Osteocyte (in vitro differentiated cells): ENCODE results near the gene VPS26C. TPM values are rescaled to one million over a fixed set of nuclear protein-coding genes. Genes with fewer than 3 reads are reported as not detected.
A peak's percentile ranks its signal among the peaks of the same experiment; 100 is the strongest.

Source experiments
- DNase-seq: peaks from one replicate; pipeline ENCODE4 v3.0.0; 2021; ENCODE audit warnings: mixed read lengths; ENCODE audit not compliant: unreplicated experiment; ENCODE audit errors: extremely low spot score
- H3K27ac Mint-ChIP-seq: one replicate; pipeline ENCODE4 v1.8.0; 2021; ENCODE audit warnings: mild to moderate bottlenecking, mixed read lengths; ENCODE audit not compliant: unreplicated experiment
- H3K27me3 Mint-ChIP-seq: one replicate; pipeline ENCODE4 v1.8.0; 2021; ENCODE audit warnings: mixed read lengths; ENCODE audit not compliant: unreplicated experiment
- H3K36me3 Mint-ChIP-seq: one replicate; pipeline ENCODE4 v1.8.0; 2021; ENCODE audit warnings: mixed read lengths; ENCODE audit not compliant: unreplicated experiment
- H3K4me1 Mint-ChIP-seq: one replicate; pipeline ENCODE4 v1.8.0; 2021; ENCODE audit warnings: mixed read lengths; ENCODE audit not compliant: unreplicated experiment
- H3K4me3 Mint-ChIP-seq: one replicate; pipeline ENCODE4 v1.8.0; 2021; ENCODE audit warnings: mild to moderate bottlenecking, moderate library complexity, mixed read lengths; ENCODE audit not compliant: unreplicated experiment
- H3K9me3 Mint-ChIP-seq: one replicate; pipeline ENCODE4 v1.8.0; 2021; ENCODE audit warnings: mixed read lengths; ENCODE audit not compliant: unreplicated experiment
- total RNA-seq: library from RNA; stranded (reverse); gene quantifications from 2 replicates; pipeline ENCODE4 v1.2.1, GENCODE V29; 2021
- TF ChIP-seq, protein P1 (sequence below): fragments of 200-600 bp; sonication (generic); IDR thresholded peaks from 2 replicates; pipeline ENCODE4 v1.5.0; 2021; ENCODE audit warnings: antibody characterized with exemption, mild to moderate bottlenecking, moderate library complexity

The VPS26C gene
- total RNA-seq, 1 donor from 2014 or later, result 51.6 TPM

DNA sequence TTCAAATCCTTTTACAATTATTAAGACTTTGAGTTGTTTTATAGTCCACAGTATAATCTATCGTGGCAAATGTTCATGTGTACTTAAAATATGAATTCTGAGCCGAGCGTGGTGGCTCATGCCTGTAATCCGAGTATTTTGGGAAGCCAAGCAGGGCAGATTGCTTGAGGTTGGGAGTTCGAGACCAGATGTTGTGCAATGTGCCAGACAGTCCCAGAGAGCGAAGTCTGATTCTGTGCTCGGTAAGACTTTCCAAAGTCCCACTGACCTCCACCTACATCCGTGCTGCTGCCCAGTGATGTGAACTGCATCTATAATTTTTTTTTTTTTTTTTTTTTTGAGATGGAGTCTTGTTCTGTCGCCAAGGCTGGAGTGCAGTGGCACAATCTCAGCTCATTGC lies 52.2 kb downstream of the VPS26C start:
- H3K9me3 Mint-ChIP-seq, result no peaks in the 10 kb centered on the region
- TF ChIP-seq, protein P1, sequence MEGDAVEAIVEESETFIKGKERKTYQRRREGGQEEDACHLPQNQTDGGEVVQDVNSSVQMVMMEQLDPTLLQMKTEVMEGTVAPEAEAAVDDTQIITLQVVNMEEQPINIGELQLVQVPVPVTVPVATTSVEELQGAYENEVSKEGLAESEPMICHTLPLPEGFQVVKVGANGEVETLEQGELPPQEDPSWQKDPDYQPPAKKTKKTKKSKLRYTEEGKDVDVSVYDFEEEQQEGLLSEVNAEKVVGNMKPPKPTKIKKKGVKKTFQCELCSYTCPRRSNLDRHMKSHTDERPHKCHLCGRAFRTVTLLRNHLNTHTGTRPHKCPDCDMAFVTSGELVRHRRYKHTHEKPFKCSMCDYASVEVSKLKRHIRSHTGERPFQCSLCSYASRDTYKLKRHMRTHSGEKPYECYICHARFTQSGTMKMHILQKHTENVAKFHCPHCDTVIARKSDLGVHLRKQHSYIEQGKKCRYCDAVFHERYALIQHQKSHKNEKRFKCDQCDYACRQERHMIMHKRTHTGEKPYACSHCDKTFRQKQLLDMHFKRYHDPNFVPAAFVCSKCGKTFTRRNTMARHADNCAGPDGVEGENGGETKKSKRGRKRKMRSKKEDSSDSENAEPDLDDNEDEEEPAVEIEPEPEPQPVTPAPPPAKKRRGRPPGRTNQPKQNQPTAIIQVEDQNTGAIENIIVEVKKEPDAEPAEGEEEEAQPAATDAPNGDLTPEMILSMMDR, result no peak
- H3K4me3 Mint-ChIP-seq, result no peak overlapping the region
- no peaks in the 10 kb centered on the region for H3K4me1 Mint-ChIP-seq
- H3K27ac Mint-ChIP-seq, result no peak overlapping the region
- no peaks in the 10 kb centered on the region for H3K36me3 Mint-ChIP-seq
- DNase-seq, result no peak
- no peaks in the 10 kb centered on the region for H3K27me3 Mint-ChIP-seq

DNA sequence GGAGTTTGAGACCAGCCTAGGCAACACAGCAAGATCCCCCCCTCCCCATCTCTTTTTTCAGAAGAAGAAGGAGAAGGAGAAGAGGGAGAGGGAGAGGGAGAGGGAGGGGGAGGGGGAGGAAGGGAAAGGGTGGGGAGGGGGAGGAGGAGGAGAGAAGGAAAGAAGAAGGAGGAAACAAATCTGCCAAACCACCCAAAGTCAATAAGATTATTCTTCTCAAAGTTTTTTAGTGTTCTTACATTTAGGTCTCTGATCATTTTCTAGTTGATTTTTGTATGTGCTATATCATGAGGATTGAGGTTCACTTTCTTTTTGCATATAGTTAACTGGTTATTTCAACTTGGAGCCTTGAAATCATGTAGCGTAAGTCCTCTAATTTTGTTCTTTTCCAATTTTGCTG lies 56.3 kb downstream of the VPS26C start:
- no peaks in the 10 kb centered on the region for H3K9me3 Mint-ChIP-seq
- DNase-seq, result no peak
- H3K4me1 Mint-ChIP-seq, result peaks cover 10% of the 10 kb centered on the region
- no peak overlapping the region for H3K4me3 Mint-ChIP-seq
- no peaks in the 10 kb centered on the region for H3K27me3 Mint-ChIP-seq
- H3K27ac Mint-ChIP-seq, result no peak overlapping the region
- peaks cover 3% of the 10 kb centered on the region for H3K36me3 Mint-ChIP-seq
- TF ChIP-seq, protein P1, result no peak

DNA sequence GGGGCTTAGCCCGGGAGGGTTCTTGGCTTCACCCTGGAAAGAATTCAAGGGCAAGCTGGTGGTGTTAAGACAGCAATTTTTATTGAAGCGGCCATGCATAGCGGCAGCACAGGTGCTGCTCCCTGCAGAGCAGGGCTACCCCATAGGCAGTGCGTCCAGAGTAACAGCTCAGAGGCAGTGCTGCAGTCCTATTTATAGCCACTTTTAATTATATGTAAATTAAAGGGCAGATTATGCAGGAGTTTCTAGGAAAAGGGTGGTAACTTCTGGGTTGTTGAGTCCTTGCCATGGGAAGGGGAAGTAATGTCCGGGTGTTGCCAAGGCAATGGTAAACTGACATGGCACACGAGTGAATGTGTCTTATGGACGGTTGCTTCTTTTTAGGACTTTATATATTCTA lies 57.0 kb downstream of the VPS26C start:
- Mint-ChIP-seq H3K27ac (no peak overlapping the region), H3K36me3 (peaks cover 4% of the 10 kb centered on the region), H3K27me3 (no peaks in the 10 kb centered on the region), H3K4me3 (no peak overlapping the region), H3K4me1 (peaks cover 10% of the 10 kb centered on the region), H3K9me3 (no peaks in the 10 kb centered on the region)
- TF ChIP-seq, protein P1, result no peak
- DNase-seq, result no peak

DNA sequence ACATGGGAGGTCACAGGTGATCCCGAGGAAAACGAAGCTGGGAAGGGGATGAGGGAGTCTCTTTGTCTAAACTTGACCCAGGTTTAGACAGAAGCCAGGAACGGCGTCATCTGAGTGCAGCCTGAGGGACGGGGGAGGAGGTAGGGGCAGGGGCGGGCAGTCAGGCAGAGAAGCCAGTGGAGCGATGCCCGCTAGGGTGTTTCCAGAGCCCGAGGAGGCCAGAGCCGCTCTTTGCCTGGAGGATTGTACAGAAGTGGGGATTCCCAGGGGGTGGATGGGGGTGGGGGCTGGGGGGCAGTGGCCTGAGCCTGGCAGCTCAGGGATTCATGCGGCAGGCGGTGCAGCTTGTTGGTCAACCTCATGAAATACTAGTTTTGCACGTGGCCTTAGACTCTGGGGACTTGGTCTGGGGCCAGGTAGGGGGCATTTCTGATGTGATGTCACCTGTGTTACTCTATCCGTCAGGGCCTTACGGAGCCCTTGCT lies 58.4 kb downstream of the VPS26C start:
- Mint-ChIP-seq H3K4me3 (no peak overlapping the region), H3K27me3 (no peaks in the 10 kb centered on the region), H3K27ac (no peak overlapping the region), H3K9me3 (no peaks in the 10 kb centered on the region), H3K36me3 (peaks cover 14% of the 10 kb centered on the region), H3K4me1 (peaks cover 10% of the 10 kb centered on the region)
- peak; percentile 77 for DNase-seq
- TF ChIP-seq, protein P1, result no peak

DNA sequence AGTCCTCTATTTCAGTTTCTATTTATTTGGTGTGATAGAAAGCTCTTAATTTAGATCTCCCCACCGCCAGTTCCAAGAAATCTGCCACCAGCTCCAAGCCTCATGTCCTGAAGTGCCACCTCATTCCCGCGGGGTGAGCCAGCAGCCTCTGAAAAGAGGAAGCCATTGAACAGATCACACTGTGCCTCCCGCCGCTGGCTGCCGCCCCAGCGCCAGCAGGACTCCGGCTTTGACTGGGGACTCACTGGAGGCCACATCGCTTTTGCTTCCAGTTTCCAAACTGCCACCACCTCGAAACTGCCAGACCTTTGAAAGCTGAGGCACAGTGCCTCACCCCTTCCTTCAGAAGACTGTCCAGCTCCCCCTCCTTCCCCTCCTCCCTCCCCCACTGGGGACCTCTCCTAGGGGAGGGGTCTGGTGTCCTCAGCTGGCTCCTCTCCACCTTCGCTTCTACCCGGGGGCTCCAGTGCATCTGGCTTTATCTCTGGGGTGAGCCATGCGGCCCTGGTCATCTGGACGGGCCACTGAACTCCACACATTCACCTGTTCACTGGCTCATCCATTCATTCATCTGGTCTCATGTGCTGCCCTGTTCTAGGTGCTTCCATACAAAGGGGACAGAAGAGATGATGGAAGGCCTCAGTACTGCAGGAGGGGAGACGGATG lies 58.9 kb downstream of the VPS26C start:
- Mint-ChIP-seq H3K27me3 (no peaks in the 10 kb centered on the region), H3K9me3 (no peaks in the 10 kb centered on the region), H3K4me3 (no peak overlapping the region), H3K36me3 (peaks cover 14% of the 10 kb centered on the region), H3K27ac (no peak overlapping the region), H3K4me1 (peaks cover 10% of the 10 kb centered on the region)
- peak; percentile 79 for DNase-seq
- TF ChIP-seq, protein P1, result no peak
